Islet precursor cell (in vitro differentiated cells): ENCODE measurements around the gene MGP.
A peak's percentile ranks its signal among the peaks of the same experiment; 100 is the strongest.

ENCODE experiments used
- DNase-seq: peaks from one replicate; pipeline ENCODE4 v3.0.0-alpha.2; 2018

The MGP gene

GRCh38 chr12:14854586-14855183, 31.0 kb downstream of the MGP start:
- DNase-seq: no peak

GRCh38 chr12:14853961-14854360, 31.7 kb downstream of the MGP start:
- peak; percentile 78 for DNase-seq

GRCh38 chr12:14852880-14853279, 32.8 kb downstream of the MGP start:
- DNase-seq: no peak

- DNase-seq: peak; percentile 99
Measured at GRCh38 chr12:14850929-14851663, 34.6 kb downstream of the MGP start.

GRCh38 chr12:14849661-14850060, 36.0 kb downstream of the MGP start:
- DNase-seq: peak; percentile 81

- no peak for DNase-seq
Measured at GRCh38 chr12:14846876-14847580, 38.6 kb downstream of the MGP start.

GRCh38 chr12:14846042-14846587, 39.5 kb downstream of the MGP start:
- no peak for DNase-seq

- DNase-seq: peak; percentile 69
Measured at GRCh38 chr12:14845350-14845750, 40.3 kb downstream of the MGP start.

- DNase-seq: no peak
Measured at GRCh38 chr12:14844401-14844800, 41.3 kb downstream of the MGP start.

- peak; percentile 78 for DNase-seq
Measured at GRCh38 chr12:14843425-14843887, 42.2 kb downstream of the MGP start, which contains the start of gene ART4. Gene ART4, minus strand, starts transcription at chr12:14843526. Its CDS starts 413 bp downstream, at chr12:14843113.

- DNase-seq: no peak
Measured at GRCh38 chr12:14842315-14842714, 43.3 kb downstream of the MGP start.

- peak; percentile 91 for DNase-seq
Measured at GRCh38 chr12:14841761-14842160, 43.9 kb downstream of the MGP start.

- DNase-seq: no peak
Measured at GRCh38 chr12:14840616-14841015, 45.0 kb downstream of the MGP start.

- DNase-seq: no peak
Measured at GRCh38 chr12:14839262-14839661, 46.4 kb downstream of the MGP start.

- DNase-seq: peak; percentile 92
Measured at GRCh38 chr12:14836336-14837210, 49.1 kb downstream of the MGP start.

- DNase-seq: no peak
Measured at GRCh38 chr12:14834509-14834908, 51.1 kb downstream of the MGP start.

GRCh38 chr12:14833952-14834351, 51.7 kb downstream of the MGP start:
- DNase-seq: no peak

- DNase-seq: no peak
Measured at GRCh38 chr12:14833336-14833735, 52.3 kb downstream of the MGP start.
